HUES48 (cell line): ENCODE results near the gene CLASP1.

Source experiments
- H3K27ac ChIP-seq: one replicate; pipeline ENCODE4 v1.7.0; 2013; ENCODE audit warnings: low read depth, low read length, inconsistent platforms
- H3K27me3 ChIP-seq: 2 replicates; pipeline ENCODE4 v1.6.1; 2013; ENCODE audit warnings: mild to moderate bottlenecking, low read length; ENCODE audit not compliant: control insufficient read depth, insufficient read depth
- H3K36me3 ChIP-seq: 2 replicates; pipeline ENCODE4 v1.6.1; 2013; ENCODE audit warnings: low read length; ENCODE audit not compliant: control insufficient read depth, insufficient read depth
- H3K4me1 ChIP-seq: 2 replicates; pipeline ENCODE4 v1.6.1; 2013; ENCODE audit warnings: mild to moderate bottlenecking, low read length; ENCODE audit not compliant: control insufficient read depth, insufficient read depth
- H3K4me3 ChIP-seq: 2 replicates; pipeline ENCODE4 v1.5.1; 2013; ENCODE audit warnings: mild to moderate bottlenecking, low read depth, low read length
- H3K9ac ChIP-seq: 2 replicates; pipeline ENCODE4 v1.6.1; 2013; ENCODE audit warnings: mild to moderate bottlenecking, low read depth, low read length, moderate library complexity
- H3K9me3 ChIP-seq: 2 replicates; pipeline ENCODE4 v1.6.1; 2013; ENCODE audit warnings: low read length; ENCODE audit not compliant: control insufficient read depth, insufficient read depth

CLASP1 gene

GRCh38 chr2:121521359-121521758, 127.9 kb downstream of the CLASP1 start:
- no peak overlapping the region for H3K27ac ChIP-seq
- H3K4me3 ChIP-seq, result no peak overlapping the region
- H3K9me3 ChIP-seq, result no peaks in the 10 kb centered on the region
- H3K4me1 ChIP-seq, result no peaks in the 10 kb centered on the region
- peaks cover 75% of the 10 kb centered on the region for H3K36me3 ChIP-seq
- H3K27me3 ChIP-seq, result no peaks in the 10 kb centered on the region
- H3K9ac ChIP-seq, result no peak overlapping the region

GRCh38 chr2:121520641-121520994, 128.6 kb downstream of the CLASP1 start:
- Histone ChIP-seq H3K9ac (no peak overlapping the region), H3K4me1 (no peaks in the 10 kb centered on the region), H3K4me3 (no peak overlapping the region), H3K27ac (no peak overlapping the region), H3K9me3 (no peaks in the 10 kb centered on the region), H3K36me3 (peaks cover 76% of the 10 kb centered on the region), H3K27me3 (no peaks in the 10 kb centered on the region)

- no peaks in the 10 kb centered on the region for H3K27me3 ChIP-seq
- H3K36me3 ChIP-seq, result peaks cover 76% of the 10 kb centered on the region
- H3K9me3 ChIP-seq, result no peaks in the 10 kb centered on the region
- H3K4me3 ChIP-seq, result no peak overlapping the region
- no peaks in the 10 kb centered on the region for H3K4me1 ChIP-seq
- no peak overlapping the region for H3K9ac ChIP-seq
- H3K27ac ChIP-seq, result peak overlapping the region; percentile 20
These were observed 129.3 kb downstream of the CLASP1 start for GRCh38 chr2:121519732-121520640.

GRCh38 chr2:121519153-121519552, 130.1 kb downstream of the CLASP1 start:
- H3K36me3 ChIP-seq, result peaks cover 79% of the 10 kb centered on the region
- no peaks in the 10 kb centered on the region for H3K9me3 ChIP-seq
- H3K27ac ChIP-seq, result no peak overlapping the region

GRCh38 chr2:121513597-121514333, 135.5 kb downstream of the CLASP1 start:
- Histone ChIP-seq H3K36me3 (peaks cover 34% of the 10 kb centered on the region), H3K4me3 (no peak overlapping the region), H3K9me3 (no peaks in the 10 kb centered on the region), H3K4me1 (peaks cover 16% of the 10 kb centered on the region), H3K27ac (peak overlapping the region; percentile 59), H3K27me3 (no peaks in the 10 kb centered on the region), H3K9ac (no peak overlapping the region)

More at GRCh38 chr2:121519153-121519552, 130.1 kb downstream of the CLASP1 start:
- H3K4me1 ChIP-seq, result peaks cover 2% of the 10 kb centered on the region; the same call in 1 of the 2 replicates
- no peak overlapping the region for H3K9ac ChIP-seq
- no peaks in the 10 kb centered on the region for H3K27me3 ChIP-seq
- H3K4me3 ChIP-seq, result no peak overlapping the region

GRCh38 chr2:121510857-121511256, 138.4 kb downstream of the CLASP1 start:
- Histone ChIP-seq H3K36me3 (peaks cover 24% of the 10 kb centered on the region), H3K4me1 (peaks cover 16% of the 10 kb centered on the region), H3K9me3 (no peaks in the 10 kb centered on the region), H3K27me3 (no peaks in the 10 kb centered on the region), H3K4me3 (no peak overlapping the region), H3K9ac (no peak overlapping the region), H3K27ac (no peak overlapping the region)

- no peaks in the 10 kb centered on the region for H3K27me3 ChIP-seq
- no peaks in the 10 kb centered on the region for H3K4me1 ChIP-seq
- no peak overlapping the region for H3K4me3 ChIP-seq
- no peak overlapping the region for H3K27ac ChIP-seq
- no peaks in the 10 kb centered on the region for H3K9me3 ChIP-seq
- no peak overlapping the region for H3K9ac ChIP-seq
- H3K36me3 ChIP-seq, result peaks cover 19% of the 10 kb centered on the region
These were observed 142.6 kb downstream of the CLASP1 start for GRCh38 chr2:121506621-121507020.

- no peaks in the 10 kb centered on the region for H3K9me3 ChIP-seq
- H3K4me1 ChIP-seq, result no peaks in the 10 kb centered on the region
- H3K36me3 ChIP-seq, result peaks cover 23% of the 10 kb centered on the region
- H3K4me3 ChIP-seq, result no peak overlapping the region
- H3K27me3 ChIP-seq, result no peaks in the 10 kb centered on the region
- H3K27ac ChIP-seq, result no peak overlapping the region
- H3K9ac ChIP-seq, result no peak overlapping the region
These were observed 143.2 kb downstream of the CLASP1 start for GRCh38 chr2:121505986-121506586.

- Histone ChIP-seq H3K4me1 (no peaks in the 10 kb centered on the region), H3K9me3 (peaks cover 6% of the 10 kb centered on the region), H3K36me3 (peaks cover 31% of the 10 kb centered on the region), H3K27ac (no peak overlapping the region), H3K27me3 (no peaks in the 10 kb centered on the region), H3K9ac (no peak overlapping the region), H3K4me3 (no peak overlapping the region)
These were observed 144.3 kb downstream of the CLASP1 start for GRCh38 chr2:121505005-121505404.

GRCh38 chr2:121504316-121504715, 144.9 kb downstream of the CLASP1 start:
- H3K27ac ChIP-seq, result no peak overlapping the region
- peaks cover 31% of the 10 kb centered on the region for H3K36me3 ChIP-seq

GRCh38 chr2:121502781-121503180, 146.5 kb downstream of the CLASP1 start:
- no peaks in the 10 kb centered on the region for H3K27me3 ChIP-seq
- no peak overlapping the region for H3K9ac ChIP-seq
- peaks cover 31% of the 10 kb centered on the region for H3K36me3 ChIP-seq
- H3K9me3 ChIP-seq, result peaks cover 9% of the 10 kb centered on the region
- H3K4me3 ChIP-seq, result no peak overlapping the region
- H3K27ac ChIP-seq, result no peak overlapping the region
- H3K4me1 ChIP-seq, result no peaks in the 10 kb centered on the region

More at GRCh38 chr2:121504316-121504715, 144.9 kb downstream of the CLASP1 start:
- H3K9ac ChIP-seq, result no peak overlapping the region
- no peaks in the 10 kb centered on the region for H3K4me1 ChIP-seq
- no peak overlapping the region for H3K4me3 ChIP-seq
- H3K27me3 ChIP-seq, result no peaks in the 10 kb centered on the region
- peaks cover 9% of the 10 kb centered on the region for H3K9me3 ChIP-seq
